Measurements from ENCODE around the gene SERINC5. TPM values are rescaled to one million over a fixed set of nuclear protein-coding genes. Genes with fewer than 3 reads are reported as not detected.
A peak's percentile ranks its signal among the peaks of the same experiment; 100 is the strongest.

SERINC5 gene
- total and polyA plus RNA-seq, 4 donors, result 6.2 to 84.5 (median 23.9) TPM

- 31 to 40% methylated on average over 19 of the region's 19 CpGs for WGBS, 2 donors
- peak; percentile 82 for ATAC-seq (ENCODE audit: insufficient read depth, low FRiP score)
- H3K4me3 ChIP-seq, result no peak overlapping the region
- peak overlapping the region in 1 of 2 donors; percentile 3 for H3K27ac ChIP-seq (ENCODE audit: low read depth in 1 of 2, low read length in 1 of 2)
- H3K9me3 ChIP-seq (ENCODE audit: control insufficient read depth in 4 of 4, insufficient read depth in 3 of 4, low read length in 3 of 4), result no peaks in the 10 kb centered on the region
- peak; percentile 34 to 75 (median 69) for DNase-seq
- TF ChIP-seq CTCF (IDR thresholded peaks at IDR 0.05; ENCODE audit: control extremely low read depth, extremely low read depth), result peak; percentile 40
- no peaks in the 10 kb centered on the region for H3K27me3 ChIP-seq (ENCODE audit: control insufficient read depth in 3 of 3, insufficient read depth in 3 of 3, low read length in 2 of 3)
- peak overlapping the region in 1 of 2 donors; percentile 15 for H3K9ac ChIP-seq (ENCODE audit: insufficient read depth in 1 of 2, low read length in 2 of 2)
- no peaks in the 10 kb centered on the region for H3K36me3 ChIP-seq (ENCODE audit: control insufficient read depth in 4 of 4, insufficient read depth in 4 of 4, low read length in 4 of 4)
- H3K4me1 ChIP-seq (ENCODE audit: control insufficient read depth in 5 of 5, insufficient read depth in 5 of 5, low read length in 5 of 5), result peaks cover 0 to 5% (median 0%) of the 10 kb centered on the region in 5 donors
These were observed 172.6 kb downstream of the SERINC5 start for GRCh38 chr5:80083101-80083890.

GRCh38 chr5:80082731-80083100 lies 173.1 kb downstream of the SERINC5 start:
- Histone ChIP-seq H3K4me3 (no peak overlapping the region), H3K9me3 (ENCODE audit: control insufficient read depth in 4 of 4, insufficient read depth in 3 of 4, low read length in 3 of 4) (no peaks in the 10 kb centered on the region), H3K36me3 (ENCODE audit: control insufficient read depth in 4 of 4, insufficient read depth in 4 of 4, low read length in 4 of 4) (no peaks in the 10 kb centered on the region), H3K27ac (ENCODE audit: low read depth in 1 of 2, low read length in 1 of 2) (no peak overlapping the region), H3K27me3 (ENCODE audit: control insufficient read depth in 3 of 3, insufficient read depth in 3 of 3, low read length in 2 of 3) (no peaks in the 10 kb centered on the region), H3K9ac (ENCODE audit: insufficient read depth in 1 of 2, low read length in 2 of 2) (peak overlapping the region in 1 of 2 donors; percentile 26), H3K4me1 (ENCODE audit: control insufficient read depth in 5 of 5, insufficient read depth in 5 of 5, low read length in 5 of 5) (peaks cover 0 to 5% (median 0%) of the 10 kb centered on the region in 5 donors)
- TF ChIP-seq CTCF (IDR thresholded peaks at IDR 0.05; ENCODE audit: control extremely low read depth, extremely low read depth), result no peak
- peak; percentile 88 to 92 (median 90) for DNase-seq
- WGBS, 2 donors, result 4 to 7% methylated on average over 16 of the region's 16 CpGs
- ATAC-seq (ENCODE audit: insufficient read depth, low FRiP score), result peak; percentile 79

GRCh38 chr5:80082281-80082680 lies 173.6 kb downstream of the SERINC5 start:
- ATAC-seq (ENCODE audit: insufficient read depth, low FRiP score), result no peak
- Histone ChIP-seq H3K27ac (ENCODE audit: low read depth in 1 of 2, low read length in 1 of 2) (no peak overlapping the region), H3K36me3 (ENCODE audit: control insufficient read depth in 4 of 4, insufficient read depth in 4 of 4, low read length in 4 of 4) (no peaks in the 10 kb centered on the region), H3K9me3 (ENCODE audit: control insufficient read depth in 4 of 4, insufficient read depth in 3 of 4, low read length in 3 of 4) (no peaks in the 10 kb centered on the region), H3K27me3 (ENCODE audit: control insufficient read depth in 3 of 3, insufficient read depth in 3 of 3, low read length in 2 of 3) (no peaks in the 10 kb centered on the region), H3K9ac (ENCODE audit: insufficient read depth in 1 of 2, low read length in 2 of 2) (peak overlapping the region in 1 of 2 donors; percentile 26), H3K4me3 (no peak overlapping the region), H3K4me1 (ENCODE audit: control insufficient read depth in 5 of 5, insufficient read depth in 5 of 5, low read length in 5 of 5) (peaks cover 0 to 5% (median 0%) of the 10 kb centered on the region in 5 donors)
- DNase-seq, result no peak
- whole genome bisulfite sequencing, 2 donors, result 92 to 93% methylated on average over 15 of the region's 15 CpGs
- TF ChIP-seq CTCF (IDR thresholded peaks at IDR 0.05; ENCODE audit: control extremely low read depth, extremely low read depth), result no peak

Measured in lung (tissue), 12 donors.